Measurements from ENCODE around the gene PPP2R5C.

- TF ChIP-seq CTCF (IDR thresholded peaks at IDR 0.05), result no peak
- no peak for TF ChIP-seq POLR2A (IDR thresholded peaks at IDR 0.05)
These were observed 44.4 kb upstream of the PPP2R5C start for GRCh38 chr14:101716956-101717662.

Measured in testis (tissue), 2 donors.